ENCODE data around the gene FAIM2. TPM values are rescaled to one million over a fixed set of nuclear protein-coding genes. Genes with fewer than 3 reads are reported as not detected.

The FAIM2 gene
- total RNA-seq, 1 donor from 2014 or later = not detected

- TF ChIP-seq CTCF (IDR thresholded peaks at IDR 0.05; ENCODE audit: insufficient read depth, low read length, poor library complexity, severe bottlenecking) = no peak
- H3K36me3 ChIP-seq (ENCODE audit: control insufficient read depth, insufficient read depth, low read length) = no peaks in the 10 kb centered on the region
- no peak for DNase-seq (ENCODE audit: low read depth)
- no peak overlapping the region for H3K4me3 ChIP-seq (ENCODE audit: low read depth, low read length)
- H3K27me3 ChIP-seq (ENCODE audit: control insufficient read depth, insufficient read depth, low read length) = peaks cover 35% of the 10 kb centered on the region
Measured at GRCh38 chr12:49891012-49891411, 12.7 kb downstream of the FAIM2 start.

GRCh38 chr12:49890096-49890461 is 13.6 kb downstream of the FAIM2 start:
- Histone ChIP-seq H3K36me3 (ENCODE audit: control insufficient read depth, insufficient read depth, low read length) (no peaks in the 10 kb centered on the region), H3K27me3 (ENCODE audit: control insufficient read depth, insufficient read depth, low read length) (peaks cover 43% of the 10 kb centered on the region), H3K4me3 (ENCODE audit: low read depth, low read length) (no peak overlapping the region)
- no peak for TF ChIP-seq CTCF (IDR thresholded peaks at IDR 0.05; ENCODE audit: insufficient read depth, low read length, poor library complexity, severe bottlenecking)
- DNase-seq (ENCODE audit: low read depth) = no peak

GRCh38 chr12:49889361-49890095 is 14.2 kb downstream of the FAIM2 start:
- Histone ChIP-seq H3K27me3 (ENCODE audit: control insufficient read depth, insufficient read depth, low read length) (peaks cover 47% of the 10 kb centered on the region), H3K36me3 (ENCODE audit: control insufficient read depth, insufficient read depth, low read length) (no peaks in the 10 kb centered on the region), H3K4me3 (ENCODE audit: low read depth, low read length) (no peak overlapping the region)
- TF ChIP-seq CTCF (IDR thresholded peaks at IDR 0.05; ENCODE audit: insufficient read depth, low read length, poor library complexity, severe bottlenecking) = no peak
- DNase-seq (ENCODE audit: low read depth) = no peak

GRCh38 chr12:49888461-49889151 is 15.1 kb downstream of the FAIM2 start:
- H3K27me3 ChIP-seq (ENCODE audit: control insufficient read depth, insufficient read depth, low read length) = peaks cover 47% of the 10 kb centered on the region
- TF ChIP-seq CTCF (IDR thresholded peaks at IDR 0.05; ENCODE audit: insufficient read depth, low read length, poor library complexity, severe bottlenecking) = no peak
- no peak overlapping the region for H3K4me3 ChIP-seq (ENCODE audit: low read depth, low read length)
- DNase-seq (ENCODE audit: low read depth) = no peak
- H3K36me3 ChIP-seq (ENCODE audit: control insufficient read depth, insufficient read depth, low read length) = no peaks in the 10 kb centered on the region

- H3K36me3 ChIP-seq (ENCODE audit: control insufficient read depth, insufficient read depth, low read length) = no peaks in the 10 kb centered on the region
- DNase-seq (ENCODE audit: low read depth) = no peak
- H3K27me3 ChIP-seq (ENCODE audit: control insufficient read depth, insufficient read depth, low read length) = peaks cover 43% of the 10 kb centered on the region
- no peak overlapping the region for H3K4me3 ChIP-seq (ENCODE audit: low read depth, low read length)
- TF ChIP-seq CTCF (IDR thresholded peaks at IDR 0.05; ENCODE audit: insufficient read depth, low read length, poor library complexity, severe bottlenecking) = no peak
Measured at GRCh38 chr12:49887536-49888401, 15.9 kb downstream of the FAIM2 start.

Measured in kidney epithelial cell (primary cell).